NCI-H2081 (cell line): ENCODE results near the gene TGFB3.

Experiments used
- DNase-seq, 2 experiments: peaks; one replicate each; lab custom pipeline; 2025; lab: John Stamatoyannopoulos, UW

Gene TGFB3

DNA sequence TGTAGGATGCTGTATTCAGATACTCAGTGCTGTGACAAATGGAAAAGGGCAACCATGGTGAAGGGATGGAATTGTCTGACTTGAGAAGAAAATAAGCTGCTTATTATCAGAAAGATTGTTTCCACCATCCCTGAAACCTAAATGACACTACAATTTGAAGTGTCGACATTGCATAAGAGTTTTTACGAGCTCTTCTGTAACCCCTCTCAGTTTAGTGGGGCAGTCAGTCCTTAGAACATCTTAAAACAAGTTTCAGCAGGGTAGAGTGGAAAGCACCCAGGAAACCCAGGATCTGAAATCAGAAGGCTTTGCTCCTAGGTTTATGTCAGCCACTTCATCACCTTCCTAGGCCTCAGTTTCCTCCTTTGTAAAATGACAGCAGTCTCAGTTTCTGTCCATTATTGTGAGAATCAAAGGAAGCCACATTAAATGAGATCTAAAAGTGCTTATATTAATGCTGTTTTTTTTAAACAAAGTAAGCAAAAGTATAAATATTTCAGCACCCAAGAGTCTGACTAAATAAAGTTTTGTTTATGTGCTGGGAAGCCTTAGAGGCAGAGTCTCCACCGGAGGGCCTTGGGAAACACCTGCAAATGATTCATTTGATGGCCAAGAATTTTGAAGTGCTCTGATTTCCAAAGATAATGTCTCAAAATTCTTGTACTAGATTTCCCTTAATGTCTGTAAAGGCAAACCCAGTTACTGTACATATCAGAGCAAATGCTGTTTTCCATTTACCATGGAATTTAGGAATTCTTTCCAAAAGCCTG lies 5.6 kb upstream of the TGFB3 start:
- DNase-seq, result no peak

DNA sequence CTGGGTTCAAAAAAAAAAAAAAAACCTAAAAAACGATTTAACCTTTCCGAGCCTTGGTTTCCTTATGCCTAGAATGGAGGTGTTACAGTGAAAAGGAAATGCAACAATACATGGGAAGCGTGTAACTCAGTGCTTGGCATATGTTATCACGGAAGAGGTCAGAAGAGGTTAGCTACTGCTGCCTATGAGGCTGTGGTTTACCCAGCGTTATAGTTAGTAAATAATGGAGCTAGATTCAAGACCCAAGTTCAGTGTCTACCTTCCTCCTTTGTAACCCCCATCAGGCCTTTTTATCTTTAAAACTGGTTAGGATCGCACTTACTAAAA lies 4.6 kb upstream of the TGFB3 start:
- DNase-seq, result no peak

DNA sequence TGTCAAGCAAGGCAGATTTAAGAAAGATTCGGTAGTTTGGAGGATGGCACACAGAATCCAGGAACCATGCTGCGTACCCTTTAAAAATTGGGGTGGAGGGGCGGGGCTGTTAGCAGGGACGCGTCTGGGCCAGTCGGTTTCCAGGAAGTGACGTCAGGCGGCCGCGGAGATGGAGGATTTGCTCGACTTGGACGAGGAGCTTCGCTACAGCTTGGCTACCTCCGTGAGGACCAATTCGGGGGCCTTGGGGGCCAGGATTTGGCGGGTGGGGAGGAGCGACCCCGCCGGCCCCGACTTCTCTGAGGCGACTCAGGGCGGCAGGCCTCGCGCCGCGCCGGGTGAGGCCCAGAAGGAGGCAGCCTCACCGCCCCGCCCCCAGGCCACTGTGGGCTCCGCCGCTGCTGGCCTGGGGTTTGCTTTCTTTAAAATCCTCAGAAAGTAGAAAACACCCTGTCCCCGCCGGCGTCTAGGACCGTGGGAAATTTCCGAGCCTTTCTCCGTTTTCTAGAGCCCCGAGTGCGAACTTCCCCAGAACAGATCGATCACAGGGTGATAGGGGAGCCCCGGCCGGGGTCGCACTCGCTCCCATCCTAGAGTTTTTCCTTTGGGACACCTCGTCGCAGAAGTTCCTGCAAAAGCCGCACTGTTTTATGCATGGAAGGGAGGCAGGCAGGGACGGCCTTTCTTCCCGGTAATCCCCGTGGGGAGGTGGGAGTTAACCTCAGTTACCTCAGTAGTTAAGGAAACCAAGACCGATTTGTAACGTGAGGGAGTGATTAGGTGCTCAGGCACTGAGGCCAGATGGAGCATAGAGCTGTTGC lies 4.0 kb upstream of the TGFB3 start, which contains the start of gene IFT43:
Gene IFT43, plus strand, starts transcription at position 146 of the 821 bp plus-strand sequence. Its CDS starts 24 bp downstream, at position 170.
- DNase-seq, result peak; percentile 71 to 76

DNA sequence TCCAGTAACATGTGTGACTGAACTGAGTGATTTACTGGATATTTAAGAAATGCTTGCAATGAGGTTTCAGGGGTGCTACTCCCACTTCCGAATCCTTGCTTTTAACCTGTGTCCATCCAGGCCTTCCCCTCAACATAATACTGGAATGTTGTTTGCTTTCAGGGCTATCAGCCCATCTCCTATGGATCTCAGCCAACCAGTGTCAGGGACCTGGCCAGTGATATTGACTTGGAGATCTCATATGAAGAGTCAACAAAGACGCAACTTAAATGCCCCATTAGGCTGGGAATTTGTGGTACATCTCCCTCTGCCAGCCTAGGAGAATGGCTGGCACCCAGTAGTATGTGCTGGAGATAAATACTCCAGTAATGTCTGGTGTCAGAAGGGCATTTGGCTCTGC lies 2.9 kb upstream of the TGFB3 start:
- no peak for DNase-seq

DNA sequence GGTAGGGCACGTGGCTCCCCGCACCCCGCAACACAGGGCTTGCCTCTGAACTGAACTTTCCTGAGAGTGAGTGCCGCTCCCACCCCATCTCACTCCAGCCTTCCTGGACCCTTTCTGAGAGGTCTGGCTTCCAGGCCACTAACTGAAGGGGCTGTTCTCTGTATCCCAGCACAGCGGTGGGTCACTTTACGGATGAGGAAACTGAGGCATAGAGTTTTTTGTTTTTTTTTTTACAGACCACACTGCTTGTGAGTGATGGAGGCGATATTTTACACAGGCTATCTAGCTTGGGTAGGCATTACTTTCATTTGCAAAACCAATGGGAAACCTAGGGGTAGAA lies 1.2 kb upstream of the TGFB3 start:
- no peak for DNase-seq

GRCh38 chr14:75982266-75983018 lies 647 bp upstream of the TGFB3 start:
- DNase-seq, result peak; percentile 67 to 71

DNA sequence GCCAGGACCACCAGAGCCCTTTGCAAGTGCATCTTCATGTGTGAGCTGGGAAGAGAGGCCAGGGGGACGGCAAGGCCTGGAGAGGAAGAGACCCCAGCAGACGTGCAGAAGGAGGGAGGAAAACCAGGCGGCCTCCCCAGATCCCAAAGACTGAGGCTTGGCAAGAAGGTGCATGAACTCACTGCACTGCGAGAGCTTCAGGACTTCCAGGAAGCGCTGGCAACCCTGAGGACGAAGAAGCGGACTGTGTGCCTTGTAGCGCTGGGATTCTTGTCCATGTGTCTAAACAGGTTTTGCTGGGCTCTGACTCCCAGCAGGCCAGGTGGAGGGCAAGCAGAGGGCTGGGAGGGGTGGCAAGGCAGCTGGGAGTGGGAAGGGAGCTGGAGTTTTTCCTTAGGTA lies 939 bp downstream of the TGFB3 start:
- DNase-seq, result no peak

DNA sequence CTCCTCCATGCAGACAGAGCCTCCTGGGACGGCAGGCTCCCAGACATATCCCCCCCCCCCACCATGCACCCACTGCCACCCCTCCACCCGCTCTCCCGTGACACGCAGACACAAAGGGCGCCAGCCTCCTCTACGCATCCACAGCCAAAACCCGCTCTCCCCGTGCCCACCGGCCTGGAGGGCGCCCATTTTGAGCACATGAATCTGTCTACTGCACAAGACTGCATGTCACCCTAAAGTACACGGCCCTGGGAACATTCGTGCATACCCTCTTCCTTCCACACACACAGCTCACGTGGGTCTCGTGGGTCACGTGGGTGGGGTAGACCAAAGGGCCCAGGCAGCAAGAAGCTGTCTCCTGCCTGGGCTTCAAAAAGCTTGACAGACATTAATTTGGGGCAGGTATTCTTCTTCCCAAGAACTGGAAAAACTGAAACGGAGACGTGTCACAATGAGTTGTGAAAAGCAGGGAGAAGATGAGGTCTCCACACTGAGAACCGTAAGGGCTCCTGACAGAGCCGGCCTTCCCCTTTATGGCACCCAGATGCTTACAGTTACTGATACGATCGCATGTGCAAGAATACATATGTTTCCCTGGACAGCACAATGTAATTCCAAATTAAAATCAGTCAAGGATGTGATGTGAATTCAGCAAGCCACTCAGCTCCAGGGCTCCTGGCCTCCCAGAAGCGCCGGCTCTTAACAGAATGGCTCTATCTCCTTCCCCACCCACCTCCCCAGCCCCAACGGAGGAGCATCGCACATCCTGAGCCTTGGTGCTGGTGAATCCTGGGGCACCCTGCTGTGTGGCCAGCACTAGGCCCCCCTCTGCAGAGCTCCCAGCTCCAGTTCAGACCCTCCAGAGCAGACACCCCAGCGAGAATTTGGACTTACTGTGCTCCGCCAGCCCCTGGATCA lies 1.9 kb downstream of the TGFB3 start:
- DNase-seq, result no peak

DNA sequence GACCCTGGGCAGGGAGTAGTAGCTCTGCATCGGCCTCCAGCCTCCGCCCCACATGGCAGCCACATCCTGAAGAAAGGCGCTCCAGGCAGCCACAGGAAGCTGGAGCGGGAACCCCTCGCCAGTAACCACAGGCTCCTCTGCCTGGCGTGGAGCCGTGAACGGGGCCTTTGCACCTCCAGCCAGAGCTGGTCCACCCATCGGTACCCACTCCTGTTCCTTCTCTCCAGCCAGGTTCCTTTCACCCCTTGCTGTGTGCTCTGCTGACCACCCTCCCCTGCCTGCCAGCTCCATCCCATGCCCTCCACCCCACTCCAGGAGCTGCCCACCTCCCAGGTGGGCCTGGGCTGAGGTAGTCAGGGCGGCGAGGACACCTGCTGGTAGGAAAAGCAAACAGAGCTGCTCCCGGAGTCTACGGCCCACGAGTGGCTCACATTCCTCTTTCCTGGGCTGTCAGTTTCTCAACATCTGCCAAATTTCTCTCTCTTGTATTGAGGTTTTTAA lies 2.7 kb downstream of the TGFB3 start:
- no peak for DNase-seq

- no peak for DNase-seq
These were observed 3.5 kb downstream of the TGFB3 start for GRCh38 chr14:75978249-75978731.

DNA sequence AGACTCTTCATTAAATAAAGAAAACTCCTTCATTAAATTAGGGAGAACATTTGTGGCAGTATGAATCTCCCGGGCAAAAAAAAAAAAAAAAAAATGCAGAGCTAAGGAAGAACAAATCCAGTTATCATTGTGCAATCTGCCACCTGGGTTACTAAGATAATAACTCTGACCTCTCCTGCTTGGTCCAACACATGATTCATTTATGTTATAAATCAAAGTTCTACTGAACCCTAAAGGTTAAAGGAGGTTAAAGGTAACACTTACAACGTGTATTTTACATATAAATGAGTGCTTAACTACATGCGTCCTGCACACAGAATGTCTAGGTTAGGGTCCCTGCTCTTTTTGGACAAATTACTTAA lies 4.2 kb downstream of the TGFB3 start:
- DNase-seq, result no peak

DNA sequence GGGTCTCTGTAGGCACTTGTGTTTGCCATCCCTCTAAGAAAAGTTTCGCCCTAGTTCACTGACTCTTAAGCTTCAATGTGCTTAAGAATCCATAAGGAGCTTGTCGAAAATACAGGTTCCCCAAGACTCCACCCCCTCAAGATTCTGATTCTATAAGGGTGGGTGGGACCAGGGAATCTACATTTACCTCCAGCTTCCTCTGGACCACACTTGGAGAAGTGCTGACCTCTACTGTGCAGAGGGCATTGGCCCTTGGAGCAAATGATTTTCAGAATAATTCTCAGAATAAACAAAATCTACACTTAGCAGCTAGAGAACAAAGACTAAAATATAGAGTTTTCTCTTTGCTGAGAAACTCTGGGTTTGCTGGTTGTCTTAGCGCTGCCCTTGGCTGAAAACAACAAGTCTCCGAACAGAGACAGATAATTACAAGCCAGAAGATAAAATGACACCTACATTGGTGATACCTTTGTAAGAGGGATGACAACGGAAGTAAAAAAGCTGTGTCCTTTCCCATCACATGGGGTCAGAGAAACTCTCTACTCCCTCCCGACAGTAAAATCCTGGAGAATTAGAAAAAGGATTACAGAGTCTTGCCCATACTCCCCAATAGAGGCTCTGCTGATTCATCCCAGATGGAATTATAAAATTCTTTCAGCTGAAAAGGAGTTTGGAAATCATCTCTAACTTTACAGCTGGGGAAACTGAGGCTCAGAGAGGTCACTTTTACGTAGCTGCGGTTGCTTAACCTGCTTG lies 4.8 kb downstream of the TGFB3 start:
- no peak for DNase-seq

- no peak for DNase-seq
These were observed 8.9 kb downstream of the TGFB3 start for GRCh38 chr14:75972801-75973421.

DNA sequence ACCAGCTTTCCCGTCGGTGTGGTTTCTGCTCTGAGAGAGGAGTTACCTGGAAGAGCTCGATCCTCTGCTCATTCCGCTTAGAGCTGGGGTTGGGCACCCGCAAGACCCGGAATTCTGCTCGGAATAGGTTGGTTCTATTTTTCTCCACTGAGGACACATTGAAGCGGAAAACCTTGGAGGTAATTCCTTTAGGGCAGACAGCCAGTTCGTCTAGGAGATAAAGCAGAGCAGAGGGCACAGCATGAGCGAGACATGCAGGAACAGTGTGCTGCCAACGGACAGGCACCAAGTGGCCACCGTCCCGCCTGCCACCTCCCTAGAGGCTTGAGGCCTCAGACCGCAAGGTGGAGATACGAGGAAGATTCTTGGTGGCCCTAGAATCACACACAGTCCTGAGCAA lies 10.3 kb downstream of the TGFB3 start:
- DNase-seq, result no peak

DNA sequence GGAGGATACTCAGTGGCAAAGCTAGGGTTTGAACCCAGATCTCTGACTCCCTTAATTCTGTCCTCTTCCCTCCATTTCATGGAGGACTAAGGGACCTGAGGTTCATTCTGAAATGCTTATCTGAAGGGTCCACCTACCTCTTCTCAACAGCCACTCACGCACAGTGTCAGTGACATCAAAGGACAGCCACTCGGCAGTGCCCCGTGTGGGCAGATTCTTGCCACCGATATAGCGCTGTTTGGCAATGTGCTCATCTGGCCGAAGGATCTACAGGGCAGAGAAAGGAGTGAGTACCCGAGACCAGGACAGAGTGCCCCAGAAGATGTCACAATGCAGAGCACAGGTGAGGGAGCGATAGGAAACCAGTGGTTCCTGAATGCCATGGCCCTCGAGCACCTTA lies 10.8 kb downstream of the TGFB3 start:
- no peak for DNase-seq

DNA sequence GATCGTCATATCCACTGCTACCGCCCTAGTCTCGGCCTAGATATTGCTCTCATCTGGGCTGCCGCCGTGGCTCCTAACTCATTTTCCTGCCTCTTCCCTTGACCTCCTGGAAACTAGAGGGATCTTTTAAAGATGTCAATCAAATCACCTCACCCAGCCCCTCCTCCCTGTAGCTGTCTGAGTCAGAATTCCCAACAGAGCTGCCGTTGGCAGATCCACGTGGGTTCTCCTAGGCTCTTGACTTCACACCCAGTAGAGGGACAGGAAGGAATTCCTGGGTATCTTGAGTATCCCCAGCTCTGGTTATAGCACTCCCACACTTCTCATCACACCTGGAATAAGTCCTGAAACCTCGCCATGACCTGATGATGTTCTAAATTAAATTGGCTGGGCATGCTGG lies 11.9 kb downstream of the TGFB3 start:
- DNase-seq, result no peak

GRCh38 chr14:75969126-75969525 lies 12.7 kb downstream of the TGFB3 start:
- DNase-seq, result no peak

DNA sequence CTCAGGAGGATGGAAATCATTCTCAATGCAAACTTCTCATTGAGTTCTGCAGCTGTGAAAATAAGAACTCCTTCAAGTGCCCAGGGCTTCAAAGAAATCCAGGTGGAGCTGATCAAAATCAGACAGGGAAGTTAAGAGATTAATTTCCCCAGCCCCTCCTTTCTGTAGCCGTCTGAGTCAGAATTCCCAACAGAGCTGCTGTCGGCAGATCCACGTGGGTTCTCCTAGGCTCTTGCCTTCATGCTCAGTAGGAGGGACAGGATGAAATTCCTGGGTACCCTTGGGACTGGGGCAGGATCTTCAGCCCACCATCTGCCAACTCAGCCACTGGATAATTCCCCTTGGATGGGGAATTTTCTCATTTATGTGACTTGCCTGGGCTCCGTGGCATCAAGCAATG lies 13.3 kb downstream of the TGFB3 start:
- no peak for DNase-seq

DNA sequence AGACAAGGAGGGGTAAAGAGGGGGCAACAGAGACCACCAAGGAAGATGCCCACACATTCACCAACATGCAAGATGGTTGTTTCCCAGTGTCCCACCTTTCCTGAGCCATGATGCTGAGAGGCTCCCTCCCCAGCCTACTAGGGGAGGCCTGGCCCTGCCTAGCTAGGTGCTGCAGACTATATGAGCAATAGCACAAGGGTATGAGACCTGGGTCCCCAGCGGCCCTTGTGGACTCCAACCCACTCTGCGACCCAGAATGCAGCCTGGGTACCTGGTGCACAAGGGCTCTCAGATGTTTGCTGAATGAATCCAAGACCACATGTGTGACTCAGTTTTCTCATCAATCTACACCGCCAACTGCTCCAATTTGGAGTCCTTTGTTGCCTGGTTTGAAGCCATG lies 13.9 kb downstream of the TGFB3 start:
- DNase-seq, result no peak

DNA sequence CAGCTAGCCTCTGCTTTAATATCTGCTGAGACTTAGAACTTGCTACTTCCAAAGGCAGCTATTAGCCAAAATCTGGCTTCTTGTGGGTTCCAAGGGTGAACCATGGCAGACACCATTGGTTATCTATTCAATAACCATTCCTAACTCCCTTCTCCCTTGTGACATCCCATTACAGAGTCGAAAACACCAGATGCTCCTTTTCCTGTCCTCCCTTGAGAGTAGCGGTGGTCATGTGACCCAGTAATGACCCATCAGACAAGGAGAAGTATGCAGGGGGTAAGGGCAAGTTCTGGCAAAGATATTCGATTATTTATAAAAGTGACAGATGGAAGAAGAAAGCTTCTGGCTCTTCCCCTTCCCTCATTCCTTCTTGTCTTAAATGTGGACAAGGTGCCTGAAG lies 20.1 kb downstream of the TGFB3 start:
- no peak for DNase-seq
